ENCODE measurements around the gene FLYWCH1.

FLYWCH1 gene

DNA sequence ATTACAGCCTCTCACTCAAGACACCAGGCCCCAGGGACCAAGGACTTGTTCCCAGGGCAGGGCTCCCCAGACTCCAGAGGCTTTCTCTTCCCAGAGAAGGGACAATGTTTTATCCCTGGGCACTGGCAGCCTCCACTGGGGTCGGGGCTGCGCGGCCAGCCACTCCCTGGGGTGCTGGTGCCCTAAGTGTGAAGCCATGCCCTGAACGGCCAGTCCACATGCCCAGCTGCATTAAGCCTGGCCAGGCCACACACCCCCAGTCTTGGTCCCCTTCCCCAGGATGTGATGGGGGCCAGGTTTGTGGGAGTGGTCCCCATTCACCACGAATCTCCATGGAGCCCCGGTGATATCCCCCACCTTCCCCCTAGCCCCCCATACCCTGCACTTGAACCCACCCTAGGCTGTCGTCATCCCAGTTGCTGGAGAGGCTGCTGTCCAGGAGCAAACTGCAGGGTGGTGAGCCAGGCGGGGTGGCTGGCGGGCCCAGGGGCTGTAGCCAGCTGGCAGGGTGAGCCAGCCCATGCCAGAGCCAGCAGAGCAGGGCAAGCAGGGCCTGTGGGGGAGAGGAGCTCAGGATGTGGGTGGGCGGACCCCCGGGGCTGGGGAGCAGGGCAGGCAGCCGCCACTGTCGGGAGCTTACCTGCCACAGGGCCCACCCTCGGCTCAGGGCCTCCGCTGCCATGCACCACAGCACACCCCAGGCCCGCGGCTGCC, 62.0 kb downstream of the FLYWCH1 start:
- no peak overlapping the region for H3K4me3 ChIP-seq (replicated peaks in 1 of 2; ENCODE audit: low read depth in 2 of 2, low read length in 2 of 2)
- TF ChIP-seq, protein P1, sequence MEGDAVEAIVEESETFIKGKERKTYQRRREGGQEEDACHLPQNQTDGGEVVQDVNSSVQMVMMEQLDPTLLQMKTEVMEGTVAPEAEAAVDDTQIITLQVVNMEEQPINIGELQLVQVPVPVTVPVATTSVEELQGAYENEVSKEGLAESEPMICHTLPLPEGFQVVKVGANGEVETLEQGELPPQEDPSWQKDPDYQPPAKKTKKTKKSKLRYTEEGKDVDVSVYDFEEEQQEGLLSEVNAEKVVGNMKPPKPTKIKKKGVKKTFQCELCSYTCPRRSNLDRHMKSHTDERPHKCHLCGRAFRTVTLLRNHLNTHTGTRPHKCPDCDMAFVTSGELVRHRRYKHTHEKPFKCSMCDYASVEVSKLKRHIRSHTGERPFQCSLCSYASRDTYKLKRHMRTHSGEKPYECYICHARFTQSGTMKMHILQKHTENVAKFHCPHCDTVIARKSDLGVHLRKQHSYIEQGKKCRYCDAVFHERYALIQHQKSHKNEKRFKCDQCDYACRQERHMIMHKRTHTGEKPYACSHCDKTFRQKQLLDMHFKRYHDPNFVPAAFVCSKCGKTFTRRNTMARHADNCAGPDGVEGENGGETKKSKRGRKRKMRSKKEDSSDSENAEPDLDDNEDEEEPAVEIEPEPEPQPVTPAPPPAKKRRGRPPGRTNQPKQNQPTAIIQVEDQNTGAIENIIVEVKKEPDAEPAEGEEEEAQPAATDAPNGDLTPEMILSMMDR (IDR thresholded peaks at IDR 0.05; ENCODE audit: low read depth, low read length) = no peak
- no peak for DNase-seq (ENCODE audit: low read depth in 2 of 2)

- no peak for DNase-seq (ENCODE audit: low read depth in 2 of 2)
- no peak overlapping the region for H3K4me3 ChIP-seq (replicated peaks in 1 of 2; ENCODE audit: low read depth in 2 of 2, low read length in 2 of 2)
- TF ChIP-seq, protein P1 (IDR thresholded peaks at IDR 0.05; ENCODE audit: low read depth, low read length) = no peak
Observed at GRCh38 chr16:2974319-2975056, 62.8 kb downstream of the FLYWCH1 start.

DNA sequence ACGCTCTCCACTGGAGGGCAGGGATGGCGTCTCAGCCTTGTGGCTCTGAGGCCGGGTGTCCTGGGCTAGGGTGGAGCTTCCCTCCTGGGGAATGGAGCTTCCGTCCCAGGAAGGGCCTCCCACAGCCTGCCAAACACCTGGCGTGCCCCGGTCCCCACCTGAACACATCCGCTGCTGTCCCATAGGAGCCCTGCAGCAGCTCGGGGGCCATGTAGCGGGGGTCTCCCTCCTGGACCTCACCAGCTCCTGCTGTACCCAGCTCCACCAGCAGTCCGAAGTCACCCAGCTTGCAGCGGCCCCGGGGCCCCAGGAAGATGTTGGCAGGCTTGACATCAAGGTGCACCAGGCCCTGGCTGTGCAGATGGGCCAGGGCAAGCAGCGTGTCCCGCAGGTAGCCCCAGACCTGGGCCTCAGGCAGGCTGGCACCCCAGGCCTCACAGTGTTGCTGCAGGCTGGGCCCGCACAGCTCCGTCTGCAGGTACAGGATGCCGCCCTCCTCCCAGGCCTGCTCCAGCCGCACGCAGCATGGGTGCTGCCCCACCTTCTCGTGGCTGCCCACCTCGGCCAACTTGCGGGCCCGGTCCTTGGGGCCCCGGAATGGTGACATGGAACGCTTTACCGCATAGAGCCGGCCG, 63.5 kb downstream of the FLYWCH1 start:
- TF ChIP-seq, protein P1 (IDR thresholded peaks at IDR 0.05; ENCODE audit: low read depth, low read length) = no peak
- DNase-seq (ENCODE audit: low read depth in 2 of 2) = no peak
- no peak overlapping the region for H3K4me3 ChIP-seq (replicated peaks in 1 of 2; ENCODE audit: low read depth in 2 of 2, low read length in 2 of 2)

DNA sequence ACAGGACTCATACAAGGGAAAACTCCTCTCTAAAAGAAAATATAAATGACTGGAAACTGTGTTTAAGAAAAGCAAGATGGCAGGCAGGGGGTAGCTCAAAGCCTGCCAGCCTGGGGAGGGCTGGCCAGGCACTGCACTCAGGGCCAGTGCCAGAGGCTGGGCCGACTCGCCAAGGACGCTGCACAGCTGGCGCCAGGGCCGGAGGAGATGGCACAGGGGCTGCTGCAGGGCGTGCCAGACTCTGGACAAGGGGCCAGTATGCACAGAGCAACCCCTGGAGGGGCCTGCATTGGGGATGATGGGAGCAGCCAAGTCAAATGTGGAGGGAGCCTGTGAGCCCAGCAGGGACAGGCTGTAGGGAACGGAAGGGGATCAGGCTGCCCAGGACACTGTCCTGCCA, 64.5 kb downstream of the FLYWCH1 start:
- DNase-seq (ENCODE audit: low read depth in 2 of 2) = no peak
- TF ChIP-seq, protein P1 (IDR thresholded peaks at IDR 0.05; ENCODE audit: low read depth, low read length) = no peak
- H3K4me3 ChIP-seq (replicated peaks in 1 of 2; ENCODE audit: low read depth in 2 of 2, low read length in 2 of 2) = no peak overlapping the region

- no peak for DNase-seq (ENCODE audit: low read depth in 2 of 2)
- TF ChIP-seq, protein P1 (IDR thresholded peaks at IDR 0.05; ENCODE audit: low read depth, low read length) = no peak
- H3K4me3 ChIP-seq (replicated peaks in 1 of 2; ENCODE audit: low read depth in 2 of 2, low read length in 2 of 2) = no peak overlapping the region
Observed at GRCh38 chr16:2976673-2977072, 64.9 kb downstream of the FLYWCH1 start.

- DNase-seq (ENCODE audit: low read depth in 2 of 2) = no peak
- TF ChIP-seq, protein P1 (IDR thresholded peaks at IDR 0.05; ENCODE audit: low read depth, low read length) = no peak
Observed at GRCh38 chr16:2977440-2977839, 65.7 kb downstream of the FLYWCH1 start.

More at GRCh38 chr16:2977440-2977839, 65.7 kb downstream of the FLYWCH1 start:
- H3K4me3 ChIP-seq (replicated peaks in 1 of 2; ENCODE audit: low read depth in 2 of 2, low read length in 2 of 2) = no peak overlapping the region
